ENCODE results near the gene KLHL26.

KLHL26 gene

DNA sequence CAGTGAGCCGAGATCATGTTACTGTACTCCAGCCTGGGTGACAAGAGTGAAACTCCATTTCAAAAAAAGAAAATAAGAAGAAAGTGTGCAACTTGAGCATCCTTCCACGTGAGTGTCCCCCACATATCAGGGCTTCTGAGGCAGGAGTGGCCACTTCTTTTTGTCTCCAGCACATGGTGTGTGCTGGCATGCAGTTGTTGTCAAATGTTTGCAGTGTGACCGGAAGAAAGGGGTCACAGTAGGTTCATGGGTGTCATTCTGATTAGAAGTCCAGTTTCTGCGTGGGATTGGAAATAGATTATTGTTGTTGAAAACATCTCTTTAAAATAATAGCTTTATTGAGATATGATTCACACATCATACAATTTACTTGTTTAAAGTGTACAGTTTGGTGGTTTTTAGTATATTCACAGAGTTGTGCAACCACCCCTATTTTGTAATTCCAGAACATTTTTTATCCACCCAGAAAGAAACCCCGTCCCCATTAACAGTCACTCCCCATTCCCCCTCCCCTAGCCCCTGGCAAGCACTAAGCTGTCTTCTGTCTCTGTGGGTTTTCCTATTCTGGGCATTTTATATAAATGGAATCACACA, 48.9 kb downstream of the KLHL26 start:
- ATAC-seq (ENCODE audit: insufficient read depth, low read depth) (no peak), DNase-seq (no peak)
- no peak overlapping the region for H3K9ac ChIP-seq (ENCODE audit: low read depth, low read length)
- H3K4me1 ChIP-seq (ENCODE audit: insufficient read depth, low read length) = peaks cover 26% of the 10 kb centered on the region
- no peaks in the 10 kb centered on the region for H3K9me3 ChIP-seq (ENCODE audit: insufficient read depth, low read length, severe bottlenecking)
- no peak overlapping the region for H3K27ac ChIP-seq (ENCODE audit: low read length)
- TF ChIP-seq EZH2 (IDR thresholded peaks at IDR 0.05; ENCODE audit: borderline replicate concordance, low read depth, low read length, severe bottlenecking) = no peak
- TF ChIP-seq, protein P1, sequence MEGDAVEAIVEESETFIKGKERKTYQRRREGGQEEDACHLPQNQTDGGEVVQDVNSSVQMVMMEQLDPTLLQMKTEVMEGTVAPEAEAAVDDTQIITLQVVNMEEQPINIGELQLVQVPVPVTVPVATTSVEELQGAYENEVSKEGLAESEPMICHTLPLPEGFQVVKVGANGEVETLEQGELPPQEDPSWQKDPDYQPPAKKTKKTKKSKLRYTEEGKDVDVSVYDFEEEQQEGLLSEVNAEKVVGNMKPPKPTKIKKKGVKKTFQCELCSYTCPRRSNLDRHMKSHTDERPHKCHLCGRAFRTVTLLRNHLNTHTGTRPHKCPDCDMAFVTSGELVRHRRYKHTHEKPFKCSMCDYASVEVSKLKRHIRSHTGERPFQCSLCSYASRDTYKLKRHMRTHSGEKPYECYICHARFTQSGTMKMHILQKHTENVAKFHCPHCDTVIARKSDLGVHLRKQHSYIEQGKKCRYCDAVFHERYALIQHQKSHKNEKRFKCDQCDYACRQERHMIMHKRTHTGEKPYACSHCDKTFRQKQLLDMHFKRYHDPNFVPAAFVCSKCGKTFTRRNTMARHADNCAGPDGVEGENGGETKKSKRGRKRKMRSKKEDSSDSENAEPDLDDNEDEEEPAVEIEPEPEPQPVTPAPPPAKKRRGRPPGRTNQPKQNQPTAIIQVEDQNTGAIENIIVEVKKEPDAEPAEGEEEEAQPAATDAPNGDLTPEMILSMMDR (IDR thresholded peaks at IDR 0.05; ENCODE audit: borderline replicate concordance, extremely low read depth, low read length, poor library complexity, severe bottlenecking) = no peak
- H2AFZ ChIP-seq (ENCODE audit: low read depth, low read length) = no peak overlapping the region
- H3K27me3 ChIP-seq (ENCODE audit: insufficient read depth, low read length, poor library complexity) = no peaks in the 10 kb centered on the region
- H4K20me1 ChIP-seq (ENCODE audit: insufficient read depth, low read length) = peaks cover 20% of the 10 kb centered on the region; the same call in 1 of the 2 replicates
- H3K36me3 ChIP-seq (ENCODE audit: insufficient read depth, low read length) = no peaks in the 10 kb centered on the region
- H3K79me2 ChIP-seq (ENCODE audit: insufficient read depth, low read length) = peaks cover 26% of the 10 kb centered on the region
- no peak overlapping the region for H3K4me2 ChIP-seq (ENCODE audit: insufficient read depth, low read length)
- H3K4me3 ChIP-seq (ENCODE audit: low read depth in 1 of 2, low read length in 2 of 2) = no peak overlapping the region

DNA sequence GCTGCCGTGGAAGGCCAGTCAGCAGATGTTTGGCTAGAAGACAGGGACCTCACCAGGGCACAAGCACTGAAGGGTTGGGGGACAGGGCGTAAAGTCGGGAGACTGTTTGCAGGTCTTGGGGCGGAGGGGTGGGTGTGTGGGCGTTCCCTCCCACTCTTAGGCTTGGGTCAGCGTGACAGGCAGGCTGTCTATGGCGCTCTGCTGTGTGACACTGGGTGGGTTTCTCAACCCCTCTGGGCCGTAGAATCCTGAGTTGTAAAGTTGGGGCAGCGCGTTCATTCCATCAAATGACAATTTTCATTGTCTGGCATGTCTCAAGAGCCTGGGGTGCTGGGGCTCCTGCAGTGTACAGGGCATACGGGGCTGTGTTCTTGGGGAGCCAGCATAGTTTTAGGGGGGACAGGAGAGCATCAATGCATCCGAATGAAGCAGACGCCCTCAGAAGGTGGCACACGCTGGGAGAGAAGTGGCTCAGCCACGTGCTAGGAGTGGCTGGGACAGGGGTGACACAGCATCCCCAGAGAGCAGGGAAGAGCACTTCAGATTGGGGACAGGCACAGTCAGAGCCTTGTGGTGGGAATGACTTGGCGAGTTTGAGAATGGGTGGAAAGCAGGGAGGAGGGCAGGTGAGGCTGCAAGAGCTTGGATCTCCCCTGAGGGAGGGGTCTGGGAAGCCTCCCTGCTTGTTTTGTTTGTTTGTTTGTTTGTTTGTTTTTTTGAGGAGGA, 51.1 kb downstream of the KLHL26 start:
- Histone ChIP-seq H3K27me3 (ENCODE audit: insufficient read depth, low read length, poor library complexity) (no peaks in the 10 kb centered on the region), H3K36me3 (ENCODE audit: insufficient read depth, low read length) (no peaks in the 10 kb centered on the region), H3K4me2 (ENCODE audit: insufficient read depth, low read length) (no peak overlapping the region), H3K4me1 (ENCODE audit: insufficient read depth, low read length) (peaks cover 14% of the 10 kb centered on the region), H3K4me3 (ENCODE audit: low read depth in 1 of 2, low read length in 2 of 2) (no peak overlapping the region), H3K9me3 (ENCODE audit: insufficient read depth, low read length, severe bottlenecking) (no peaks in the 10 kb centered on the region), H4K20me1 (ENCODE audit: insufficient read depth, low read length) (peaks cover 20% of the 10 kb centered on the region; the same call in 1 of the 2 replicates), H3K79me2 (ENCODE audit: insufficient read depth, low read length) (peaks cover 31% of the 10 kb centered on the region), H3K9ac (ENCODE audit: low read depth, low read length) (no peak overlapping the region), H2AFZ (ENCODE audit: low read depth, low read length) (no peak overlapping the region), H3K27ac (ENCODE audit: low read length) (no peak overlapping the region)
- no peak for ATAC-seq (ENCODE audit: insufficient read depth, low read depth)
- no peak for DNase-seq
- TF ChIP-seq, protein P1 (IDR thresholded peaks at IDR 0.05; ENCODE audit: borderline replicate concordance, extremely low read depth, low read length, poor library complexity, severe bottlenecking) = no peak
- no peak for TF ChIP-seq EZH2 (IDR thresholded peaks at IDR 0.05; ENCODE audit: borderline replicate concordance, low read depth, low read length, severe bottlenecking)

DNA sequence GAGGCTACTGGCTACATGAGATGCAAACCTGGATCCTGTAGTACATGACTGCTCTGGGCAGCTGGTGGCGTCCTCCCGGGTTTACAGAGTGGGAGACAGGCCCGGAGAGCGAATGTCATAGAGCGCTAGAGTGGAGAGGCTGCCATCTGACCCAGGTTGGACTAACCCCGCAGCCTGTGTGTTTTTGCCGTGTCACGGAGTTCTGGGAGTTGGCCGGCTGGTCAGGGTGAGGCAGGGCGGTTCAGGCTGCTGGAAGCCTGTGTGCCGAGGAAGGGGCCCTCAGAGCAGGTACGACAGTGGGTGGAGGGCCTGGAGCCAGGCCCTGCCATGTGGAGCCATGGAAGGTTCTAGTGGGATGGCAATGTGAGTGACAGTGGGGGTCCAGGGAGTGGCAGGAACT, 59.2 kb downstream of the KLHL26 start:
- DNase-seq (no peak), ATAC-seq (ENCODE audit: insufficient read depth, low read depth) (no peak)
- Histone ChIP-seq H3K4me2 (ENCODE audit: insufficient read depth, low read length) (no peak overlapping the region), H3K4me1 (ENCODE audit: insufficient read depth, low read length) (peaks cover 16% of the 10 kb centered on the region), H3K9me3 (ENCODE audit: insufficient read depth, low read length, severe bottlenecking) (no peaks in the 10 kb centered on the region), H3K79me2 (ENCODE audit: insufficient read depth, low read length) (peaks cover 24% of the 10 kb centered on the region; the same call in 1 of the 2 replicates), H3K36me3 (ENCODE audit: insufficient read depth, low read length) (no peaks in the 10 kb centered on the region), H3K27me3 (ENCODE audit: insufficient read depth, low read length, poor library complexity) (no peaks in the 10 kb centered on the region), H2AFZ (ENCODE audit: low read depth, low read length) (no peak overlapping the region), H3K4me3 (ENCODE audit: low read depth in 1 of 2, low read length in 2 of 2) (no peak overlapping the region), H3K9ac (ENCODE audit: low read depth, low read length) (no peak overlapping the region), H4K20me1 (ENCODE audit: insufficient read depth, low read length) (peaks cover 45% of the 10 kb centered on the region), H3K27ac (ENCODE audit: low read length) (no peak overlapping the region)
- TF ChIP-seq, protein P1 (IDR thresholded peaks at IDR 0.05; ENCODE audit: borderline replicate concordance, extremely low read depth, low read length, poor library complexity, severe bottlenecking) = no peak
- TF ChIP-seq EZH2 (IDR thresholded peaks at IDR 0.05; ENCODE audit: borderline replicate concordance, low read depth, low read length, severe bottlenecking) = no peak

Data from DND-41 (cell line).